Liver (tissue), 9 donors: ENCODE results near the gene STPG1. TPM values are rescaled to one million over a fixed set of nuclear protein-coding genes. Genes with fewer than 3 reads are reported as not detected.

ENCODE experiments used
- DNase-seq: peaks from one replicate; pipeline ENCODE4 v3.0.0-alpha.2; 2017; ENCODE audit warnings: low spot score
- H3K27ac ChIP-seq, 2 donors: one replicate each; pipeline ENCODE4 v1.7.0; 2013; ENCODE audit warnings: inconsistent platforms in 2 of 2, low read length in 2 of 2, control low read depth in 1 of 2, low read depth in 1 of 2, mild to moderate bottlenecking in 1 of 2
- H3K27me3 ChIP-seq, 4 donors: one replicate each; pipeline versions ENCODE4 v1.6.1 to v1.7.0; 2013; ENCODE audit warnings: low read length in 3 of 4, inconsistent platforms in 1 of 4, mild to moderate bottlenecking in 1 of 4, moderate library complexity in 1 of 4; ENCODE audit not compliant: control insufficient read depth in 4 of 4, insufficient read depth in 4 of 4
- H3K36me3 ChIP-seq, 4 donors: one replicate each; pipeline versions ENCODE4 v1.6.1 to v1.7.0; 2013; ENCODE audit warnings: low read length in 3 of 4, mild to moderate bottlenecking in 3 of 4, low read depth in 1 of 4, moderate library complexity in 1 of 4; ENCODE audit not compliant: control insufficient read depth in 4 of 4, insufficient read depth in 3 of 4
- H3K4me1 ChIP-seq, 4 donors: one replicate each; pipeline versions ENCODE4 v1.6.1 to v1.7.0; 2013; ENCODE audit warnings: low read length in 3 of 4, mild to moderate bottlenecking in 3 of 4, moderate library complexity in 1 of 4; ENCODE audit not compliant: control insufficient read depth in 4 of 4, insufficient read depth in 4 of 4
- H3K4me3 ChIP-seq, 3 donors: one replicate each; pipeline versions ENCODE4 v1.6.1 to v1.7.0; 2013; ENCODE audit warnings: low read length in 3 of 3, control low read depth in 1 of 3, low read depth in 1 of 3, mild to moderate bottlenecking in 1 of 3
- H3K9ac ChIP-seq, 2 donors: one replicate each; pipeline ENCODE4 v1.7.0; 2013; ENCODE audit warnings: low read length in 2 of 2, mild to moderate bottlenecking in 2 of 2, moderate library complexity in 2 of 2, control low read depth in 1 of 2, low read depth in 1 of 2
- H3K9me3 ChIP-seq, 4 donors: one replicate each; pipeline versions ENCODE4 v1.6.1 to v1.7.0; 2013; ENCODE audit warnings: low read length in 3 of 4; ENCODE audit not compliant: control insufficient read depth in 4 of 4
- ATF3 ChIP-seq: IDR thresholded peaks from 2 replicates; pipeline ENCODE4 v1.6.1; 2016; ENCODE audit warnings: antibody characterized with exemption
- EGR1 ChIP-seq, 2 donors: IDR thresholded peaks; 2 replicates each; pipeline ENCODE4 v1.6.1; 2016 to 2018; ENCODE audit warnings: antibody characterized with exemption in 2 of 2, low read depth in 2 of 2
- FOXA1 ChIP-seq: IDR thresholded peaks from 2 replicates; pipeline ENCODE4 v1.6.1; 2016; ENCODE audit warnings: antibody characterized with exemption
- FOXA2 ChIP-seq: IDR thresholded peaks from 2 replicates; pipeline ENCODE4 v1.6.1; 2016; ENCODE audit warnings: antibody characterized with exemption
- GABPA ChIP-seq, 2 donors: IDR thresholded peaks in 1 of 2; conservative IDR thresholded peaks in 1 of 2; 2 replicates each; pipeline ENCODE4 v1.6.1; 2016; ENCODE audit warnings: antibody characterized with exemption in 2 of 2, mild to moderate bottlenecking in 1 of 2, moderate library complexity in 1 of 2
- HNF4G ChIP-seq: IDR thresholded peaks from 2 replicates; pipeline ENCODE4 v1.6.1; 2016; ENCODE audit warnings: antibody characterized with exemption
- JUND ChIP-seq, 2 donors: IDR thresholded peaks; 2 replicates each; pipeline ENCODE4 v1.6.1; 2016; ENCODE audit warnings: antibody characterized with exemption in 2 of 2
- NR2F2 ChIP-seq: IDR thresholded peaks from 2 replicates; pipeline ENCODE4 v1.6.1; 2016; ENCODE audit warnings: antibody characterized with exemption
- RAD21 ChIP-seq, 2 donors: IDR thresholded peaks; 2 replicates each; pipeline ENCODE4 v1.6.1; 2016; ENCODE audit warnings: antibody characterized with exemption in 2 of 2, mild to moderate bottlenecking in 2 of 2
- RXRA ChIP-seq, 2 donors: IDR thresholded peaks; 2 replicates each; pipeline ENCODE4 v1.6.1; 2017 to 2018; ENCODE audit warnings: antibody characterized with exemption in 2 of 2, mild to moderate bottlenecking in 1 of 2
- SP1 ChIP-seq: IDR thresholded peaks from 2 replicates; pipeline ENCODE4 v1.6.1; 2018; ENCODE audit warnings: antibody characterized with exemption, mild to moderate bottlenecking
- TAF1 ChIP-seq: conservative IDR thresholded peaks from 2 replicates; pipeline ENCODE4 v1.6.1; 2016; ENCODE audit warnings: antibody characterized with exemption, mild to moderate bottlenecking
- WGBS: extraction: QIAGEN DNeasy Blood & Tissue Kit; methylation state at CpG from one replicate; pipeline ENCODE4 v1.1.7; 2013; 5-methylcytosine and 5-hydroxymethylcytosine counted together
- polyA plus RNA-seq, 2 donors: library from polyadenylated mRNA; stranded (reverse) in 1 of 2; unstranded in 1 of 2; fragments of 200-250 nt in 1 of 2; fragments of >200 nt in 1 of 2; fragmentation: Nextera tagmentation in 1 of 2; extraction: Ambion mirVana in 1 of 2; gene quantifications; one replicate each; pipeline versions ENCODE4 v1.2.1 to v1.2.3, GENCODE V29; 2013 to 2015
- total RNA-seq, 2 donors: library from RNA; depleted of rRNA; stranded (reverse); fragments of >200 nt; gene quantifications; one replicate each; pipeline ENCODE4 v1.2.3, GENCODE V29; 2014
- TF ChIP-seq, protein P1 (sequence below): IDR thresholded peaks from 2 replicates; pipeline ENCODE4 v1.6.1; 2016; ENCODE audit warnings: antibody characterized with exemption
- TF ChIP-seq, protein P2 (sequence below): IDR thresholded peaks from 2 replicates; pipeline ENCODE4 v1.6.1; 2016; ENCODE audit warnings: antibody characterized with exemption, mild to moderate bottlenecking
- TF ChIP-seq, protein P3 (sequence below): fragments of 150-350 bp; IDR thresholded peaks from 2 replicates; pipeline ENCODE4 v1.5.1; 2017; ENCODE audit warnings: improper control_type of control experiment, low read depth, low read length; ENCODE audit not compliant: missing input control
- donor health status: healthy.
- donor health status: healthy.
- donor health status: healthy.
- donor health status: healthy.
- donor health status: healthy.

The STPG1 gene
- total and polyA plus RNA-seq, 4 donors, result 0.92 to 2.9 (median 1.0) TPM

- Histone ChIP-seq H3K36me3 (no peaks in the 10 kb centered on the region), H3K9ac (no peak overlapping the region), H3K9me3 (no peaks in the 10 kb centered on the region), H3K27ac (no peak overlapping the region), H3K27me3 (no peaks in the 10 kb centered on the region), H3K4me3 (no peak overlapping the region), H3K4me1 (peaks cover 4 to 16% (median 14%) of the 10 kb centered on the region in 4 donors)
- TF ChIP-seq GABPA (IDR thresholded peaks at IDR 0.05 in 1 of 2, conservative IDR thresholded peaks at IDR 0.05 in 1 of 2) (no peak), NR2F2 (no peak), RXRA (IDR thresholded peaks at IDR 0.05) (no peak), ATF3 (no peak), FOXA2 (no peak), RAD21 (IDR thresholded peaks at IDR 0.05) (no peak), JUND (IDR thresholded peaks at IDR 0.05) (no peak), TAF1 (no peak), FOXA1 (no peak), EGR1 (IDR thresholded peaks at IDR 0.05; ENCODE audit: low read depth in 2 of 2) (no peak), HNF4G (no peak), SP1 (no peak)
- TF ChIP-seq, protein P1, sequence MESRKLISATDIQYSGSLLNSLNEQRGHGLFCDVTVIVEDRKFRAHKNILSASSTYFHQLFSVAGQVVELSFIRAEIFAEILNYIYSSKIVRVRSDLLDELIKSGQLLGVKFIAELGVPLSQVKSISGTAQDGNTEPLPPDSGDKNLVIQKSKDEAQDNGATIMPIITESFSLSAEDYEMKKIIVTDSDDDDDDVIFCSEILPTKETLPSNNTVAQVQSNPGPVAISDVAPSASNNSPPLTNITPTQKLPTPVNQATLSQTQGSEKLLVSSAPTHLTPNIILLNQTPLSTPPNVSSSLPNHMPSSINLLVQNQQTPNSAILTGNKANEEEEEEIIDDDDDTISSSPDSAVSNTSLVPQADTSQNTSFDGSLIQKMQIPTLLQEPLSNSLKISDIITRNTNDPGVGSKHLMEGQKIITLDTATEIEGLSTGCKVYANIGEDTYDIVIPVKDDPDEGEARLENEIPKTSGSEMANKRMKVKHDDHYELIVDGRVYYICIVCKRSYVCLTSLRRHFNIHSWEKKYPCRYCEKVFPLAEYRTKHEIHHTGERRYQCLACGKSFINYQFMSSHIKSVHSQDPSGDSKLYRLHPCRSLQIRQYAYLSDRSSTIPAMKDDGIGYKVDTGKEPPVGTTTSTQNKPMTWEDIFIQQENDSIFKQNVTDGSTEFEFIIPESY, result no peak
- TF ChIP-seq, protein P2, sequence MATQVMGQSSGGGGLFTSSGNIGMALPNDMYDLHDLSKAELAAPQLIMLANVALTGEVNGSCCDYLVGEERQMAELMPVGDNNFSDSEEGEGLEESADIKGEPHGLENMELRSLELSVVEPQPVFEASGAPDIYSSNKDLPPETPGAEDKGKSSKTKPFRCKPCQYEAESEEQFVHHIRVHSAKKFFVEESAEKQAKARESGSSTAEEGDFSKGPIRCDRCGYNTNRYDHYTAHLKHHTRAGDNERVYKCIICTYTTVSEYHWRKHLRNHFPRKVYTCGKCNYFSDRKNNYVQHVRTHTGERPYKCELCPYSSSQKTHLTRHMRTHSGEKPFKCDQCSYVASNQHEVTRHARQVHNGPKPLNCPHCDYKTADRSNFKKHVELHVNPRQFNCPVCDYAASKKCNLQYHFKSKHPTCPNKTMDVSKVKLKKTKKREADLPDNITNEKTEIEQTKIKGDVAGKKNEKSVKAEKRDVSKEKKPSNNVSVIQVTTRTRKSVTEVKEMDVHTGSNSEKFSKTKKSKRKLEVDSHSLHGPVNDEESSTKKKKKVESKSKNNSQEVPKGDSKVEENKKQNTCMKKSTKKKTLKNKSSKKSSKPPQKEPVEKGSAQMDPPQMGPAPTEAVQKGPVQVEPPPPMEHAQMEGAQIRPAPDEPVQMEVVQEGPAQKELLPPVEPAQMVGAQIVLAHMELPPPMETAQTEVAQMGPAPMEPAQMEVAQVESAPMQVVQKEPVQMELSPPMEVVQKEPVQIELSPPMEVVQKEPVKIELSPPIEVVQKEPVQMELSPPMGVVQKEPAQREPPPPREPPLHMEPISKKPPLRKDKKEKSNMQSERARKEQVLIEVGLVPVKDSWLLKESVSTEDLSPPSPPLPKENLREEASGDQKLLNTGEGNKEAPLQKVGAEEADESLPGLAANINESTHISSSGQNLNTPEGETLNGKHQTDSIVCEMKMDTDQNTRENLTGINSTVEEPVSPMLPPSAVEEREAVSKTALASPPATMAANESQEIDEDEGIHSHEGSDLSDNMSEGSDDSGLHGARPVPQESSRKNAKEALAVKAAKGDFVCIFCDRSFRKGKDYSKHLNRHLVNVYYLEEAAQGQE, result no peak
- TF ChIP-seq, protein P3, sequence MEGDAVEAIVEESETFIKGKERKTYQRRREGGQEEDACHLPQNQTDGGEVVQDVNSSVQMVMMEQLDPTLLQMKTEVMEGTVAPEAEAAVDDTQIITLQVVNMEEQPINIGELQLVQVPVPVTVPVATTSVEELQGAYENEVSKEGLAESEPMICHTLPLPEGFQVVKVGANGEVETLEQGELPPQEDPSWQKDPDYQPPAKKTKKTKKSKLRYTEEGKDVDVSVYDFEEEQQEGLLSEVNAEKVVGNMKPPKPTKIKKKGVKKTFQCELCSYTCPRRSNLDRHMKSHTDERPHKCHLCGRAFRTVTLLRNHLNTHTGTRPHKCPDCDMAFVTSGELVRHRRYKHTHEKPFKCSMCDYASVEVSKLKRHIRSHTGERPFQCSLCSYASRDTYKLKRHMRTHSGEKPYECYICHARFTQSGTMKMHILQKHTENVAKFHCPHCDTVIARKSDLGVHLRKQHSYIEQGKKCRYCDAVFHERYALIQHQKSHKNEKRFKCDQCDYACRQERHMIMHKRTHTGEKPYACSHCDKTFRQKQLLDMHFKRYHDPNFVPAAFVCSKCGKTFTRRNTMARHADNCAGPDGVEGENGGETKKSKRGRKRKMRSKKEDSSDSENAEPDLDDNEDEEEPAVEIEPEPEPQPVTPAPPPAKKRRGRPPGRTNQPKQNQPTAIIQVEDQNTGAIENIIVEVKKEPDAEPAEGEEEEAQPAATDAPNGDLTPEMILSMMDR, result no peak
- DNase-seq, result no peak
- 87% methylated on average over 8 of the region's 8 CpGs for WGBS
Measured at GRCh38 chr1:24379733-24380315, 33.8 kb downstream of the STPG1 start.
